Measurements from ENCODE around the gene NSMCE3. TPM values are rescaled to one million over a fixed set of nuclear protein-coding genes. Genes with fewer than 3 reads are reported as not detected.

The NSMCE3 gene
- total RNA-seq = 11.2 and 12.7 TPM in 2 replicates
- polyA plus RNA-seq (2012) = 7.5 TPM

- DNase-seq (ENCODE audit: low read depth) = peak; percentile 89
These were observed at the start of gene NSMCE3 for GRCh38 chr15:29269485-29270168. NSMCE3 (minus strand) TSS chr15:29269822; CDS start chr15:29269705, 117 bp downstream.

- no peak for DNase-seq (ENCODE audit: low read depth)
These were observed 46.8 kb upstream of the NSMCE3 start for GRCh38 chr15:29316422-29316821.

GRCh38 chr15:29312387-29312786 lies 42.8 kb upstream of the NSMCE3 start:
- DNase-seq (ENCODE audit: low read depth) = no peak

- DNase-seq (ENCODE audit: low read depth) = no peak
These were observed 42.1 kb upstream of the NSMCE3 start for GRCh38 chr15:29311696-29312095.

- DNase-seq (ENCODE audit: low read depth) = no peak
These were observed 39.5 kb upstream of the NSMCE3 start for GRCh38 chr15:29309139-29309538.

GRCh38 chr15:29308299-29308698 lies 38.7 kb upstream of the NSMCE3 start:
- DNase-seq (ENCODE audit: low read depth) = no peak

- DNase-seq (ENCODE audit: low read depth) = no peak
These were observed 35.9 kb upstream of the NSMCE3 start for GRCh38 chr15:29305556-29305955.

GRCh38 chr15:29302871-29303270 lies 33.2 kb upstream of the NSMCE3 start:
- DNase-seq (ENCODE audit: low read depth) = no peak

- DNase-seq (ENCODE audit: low read depth) = no peak
These were observed 30.2 kb upstream of the NSMCE3 start for GRCh38 chr15:29299784-29300183.

- DNase-seq (ENCODE audit: low read depth) = no peak
These were observed 29.7 kb upstream of the NSMCE3 start for GRCh38 chr15:29299331-29299730.

GRCh38 chr15:29294732-29295325 lies 25.2 kb upstream of the NSMCE3 start:
- no peak for DNase-seq (ENCODE audit: low read depth)

- DNase-seq (ENCODE audit: low read depth) = no peak
These were observed 21.6 kb upstream of the NSMCE3 start for GRCh38 chr15:29291067-29291845.

- DNase-seq (ENCODE audit: low read depth) = no peak
These were observed 19.6 kb upstream of the NSMCE3 start for GRCh38 chr15:29289173-29289572.

GRCh38 chr15:29285386-29285785 lies 15.8 kb upstream of the NSMCE3 start:
- no peak for DNase-seq (ENCODE audit: low read depth)

GRCh38 chr15:29283381-29283780 lies 13.8 kb upstream of the NSMCE3 start:
- DNase-seq (ENCODE audit: low read depth) = peak; percentile 1

- DNase-seq (ENCODE audit: low read depth) = no peak
These were observed 10.9 kb upstream of the NSMCE3 start for GRCh38 chr15:29280514-29280913.

- peak; percentile 63 for DNase-seq (ENCODE audit: low read depth)
These were observed 8.9 kb upstream of the NSMCE3 start for GRCh38 chr15:29278436-29279105.

- DNase-seq (ENCODE audit: low read depth) = no peak
These were observed 6.7 kb upstream of the NSMCE3 start for GRCh38 chr15:29276366-29276765.

- no peak for DNase-seq (ENCODE audit: low read depth)
These were observed 6.2 kb upstream of the NSMCE3 start for GRCh38 chr15:29275855-29276254.

GRCh38 chr15:29274946-29275345 lies 5.3 kb upstream of the NSMCE3 start:
- no peak for DNase-seq (ENCODE audit: low read depth)

- no peak for DNase-seq (ENCODE audit: low read depth)
These were observed 2.6 kb upstream of the NSMCE3 start for GRCh38 chr15:29272219-29272618.

- no peak for DNase-seq (ENCODE audit: low read depth)
These were observed 1.4 kb upstream of the NSMCE3 start for GRCh38 chr15:29270976-29271375.
